K562 (cell line): Measurements from ENCODE around the gene RACK1. TPM values are rescaled to one million over a fixed set of nuclear protein-coding genes. Genes with fewer than 3 reads are reported as not detected.
A peak's percentile ranks its signal among the peaks of the same experiment; 100 is the strongest.

Experiments used
- ARID4B ChIP-seq: sonication (generic); formaldehyde crosslinking; IDR thresholded peaks from 2 replicates; pipeline ENCODE4 v1.8.0; 2022; ENCODE audit warnings: mild to moderate bottlenecking, missing genetic modification reagents
- ATF1 ChIP-seq, 2 experiments: fragments of 450-650 bp in 1 of 2; IDR thresholded peaks; 2 replicates each; pipeline ENCODE4 v1.6.1; 2016; ENCODE audit warnings: missing compliant biosample characterization in 1 of 2, missing genetic modification characterization in 1 of 2
- FOXO4 ChIP-seq: fragments of 450-650 bp; formaldehyde crosslinking; IDR thresholded peaks from 2 replicates; pipeline ENCODE4 v1.4.0; 2020; ENCODE audit warnings: mild to moderate bottlenecking, moderate library complexity
- HEY1 ChIP-seq: fragments of 250-450 bp; sonication (Bioruptor Pico); IDR thresholded peaks from 2 replicates; pipeline ENCODE4 v1.5.0; 2020; ENCODE audit warnings: mild to moderate bottlenecking, moderate library complexity, borderline replicate concordance
- L3MBTL2 ChIP-seq: fragments of 450-650 bp; IDR thresholded peaks from 2 replicates; pipeline ENCODE4 v1.6.1; 2016; ENCODE audit warnings: mild to moderate bottlenecking, moderate library complexity
- MAZ ChIP-seq, 2 experiments: fragments of 450-650 bp in 1 of 2; sonication (generic) in 1 of 2; formaldehyde crosslinking; IDR thresholded peaks in 1 of 2; conservative IDR thresholded peaks in 1 of 2; 2 replicates each; pipeline versions ENCODE4 v1.4.0 to v1.5.0; 2020; ENCODE audit warnings: mild to moderate bottlenecking in 1 of 2, missing genetic modification reagents in 1 of 2
- ZBTB40 ChIP-seq, 2 experiments: fragments of 450-650 bp in 1 of 2; sonication (generic) in 1 of 2; formaldehyde crosslinking in 1 of 2; IDR thresholded peaks; 2 replicates each; pipeline versions ENCODE4 v1.7.1 to v1.9.0; 2016 to 2022; ENCODE audit warnings: inconsistent platforms in 1 of 2, mild to moderate bottlenecking in 1 of 2, missing genetic modification reagents in 1 of 2
- ZFP30 ChIP-seq: fragments of 250-450 bp; sonication (Bioruptor Pico); IDR thresholded peaks from 2 replicates; pipeline ENCODE4 v1.8.0; 2022; ENCODE audit warnings: moderate library complexity, mild to moderate bottlenecking, inconsistent platforms, borderline replicate concordance
- ZNF146 ChIP-seq: IDR thresholded peaks from one replicate; pipeline ENCODE4 v1.6.1; 2018; ENCODE audit warnings: missing compliant biosample characterization; ENCODE audit not compliant: unreplicated experiment
- ZSCAN29 ChIP-seq: fragments of 450-650 bp; IDR thresholded peaks from 2 replicates; pipeline ENCODE4 v1.6.1; 2017
- polyA plus RNA-seq, 8 experiments: library from polyadenylated mRNA; depleted of rRNA in 4 of 8; stranded (reverse) in 5 of 8; unstranded in 3 of 8; fragments of >200 nt; fragmentation: Nextera tagmentation in 2 of 8; fragmentation: Illumina TruSeq in 1 of 8; extraction: Ambion mirVana in 2 of 8; extraction: Trizol in 1 of 8; gene quantifications; 2 replicates each; pipeline versions ENCODE4 v1.2.1 to v1.2.3, GENCODE V29; 2011 to 2014; ENCODE audit warnings: inconsistent platforms in 1 of 8, missing spikeins in 1 of 8
- total RNA-seq, 7 experiments: library from RNA; depleted of rRNA in 6 of 7; stranded (reverse); fragments of >200 nt in 6 of 7; fragmentation: Illumina TruSeq in 2 of 7; extraction: Trizol in 2 of 7; gene quantifications; 2 replicates each; pipeline versions ENCODE4 v1.2.1 to v1.2.3, GENCODE V29; 2011 to 2021; ENCODE audit warnings: low replicate concordance in 1 of 7

RACK1 gene
- total and polyA plus RNA-seq, 9 of the 15 experiments (the other 6 are each of a cell fraction or from before 2014, with no cell fraction given): 2,303 to 5,311 (median 3,833) TPM

- TF ChIP-seq ARID4B (peak; percentile 77), HEY1 (CRISPR knock-in tag) (no peak), ZSCAN29 (0 out of 2 replicates have a peak, but pooled peaks have one; percentile 33), FOXO4 (no peak), ATF1 (CRISPR knock-in tag; IDR thresholded peaks at IDR 0.05) (no peak), ATF1 (tag; IDR thresholded peaks at IDR 0.05) (peak; percentile 70; the same call in 1 of the 2 replicates), MAZ (CRISPR knock-in tag; conservative IDR thresholded peaks at IDR 0.05 in 1 of 2, IDR thresholded peaks at IDR 0.05 in 1 of 2) (peak in 1 of 2 experiments; percentile 93), ZBTB40 (IDR thresholded peaks at IDR 0.05) (peak; percentile 88), ZBTB40 (CRISPR knock-in tag; IDR thresholded peaks at IDR 0.05) (no peak), L3MBTL2 (peak; percentile 76), ZNF146 (CRISPR knock-in tag) (no peak), ZFP30 (0 out of 2 replicates have a peak, but pooled peaks have one; percentile 23)
These were observed 52.0 kb downstream of the RACK1 start (continued) for GRCh38 chr5:181191526-181192336.
